ENCODE data around the gene CACNA2D2.

- TF ChIP-seq KAT7 (CRISPR knock-in tag; IDR thresholded peaks at IDR 0.05; ENCODE audit: borderline replicate concordance) (no peak), CTCF (IDR thresholded peaks at IDR 0.05) (peak; percentile 86), SP1 (CRISPR knock-in tag; conservative IDR thresholded peaks at IDR 0.05) (no peak)
- TF ChIP-seq, protein P1, sequence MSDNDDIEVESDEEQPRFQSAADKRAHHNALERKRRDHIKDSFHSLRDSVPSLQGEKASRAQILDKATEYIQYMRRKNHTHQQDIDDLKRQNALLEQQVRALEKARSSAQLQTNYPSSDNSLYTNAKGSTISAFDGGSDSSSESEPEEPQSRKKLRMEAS (CRISPR knock-in tag; IDR thresholded peaks at IDR 0.05) = no peak
These were observed 46.8 kb upstream of the CACNA2D2 start for GRCh38 chr3:50550079-50550736.
